ENCODE data around the gene TLCD4.
A peak's percentile ranks its signal among the peaks of the same experiment; 100 is the strongest.
"Not testable (repeated sequence)": the region's sequence is repeated elsewhere in the genome, so short reads cannot be mapped to it uniquely, and the experiment has no call there.

TLCD4 gene

GRCh38 chr1:95117207-95118066, at the start of gene TLCD4:
TLCD4 (plus strand) TSS chr1:95117355; CDS start chr1:95143902, 26,547 bp downstream.
- intact Hi-C loops (cut with DNase I): loop anchor here (5.0 kb wide), 1 partner anchor 115 kb away; the partner anchor contains the start of gene RWDD3

GRCh38 chr1:95067568-95067967, 49.6 kb upstream of the TLCD4 start:
- no peak for DNase-seq
- intact Hi-C loops (cut with DNase I): no loop called here

More at GRCh38 chr1:95117207-95118066, at the start of gene TLCD4:
- DNase-seq: peak; percentile 27 to 91 (median 54)

- intact Hi-C loops (cut with DNase I): no loop called here
- DNase-seq: no peak
These were observed 48.0 kb upstream of the TLCD4 start for GRCh38 chr1:95068956-95069709.

GRCh38 chr1:95069710-95070093, 47.5 kb upstream of the TLCD4 start:
- no peak for DNase-seq

GRCh38 chr1:95071539-95071938, 45.6 kb upstream of the TLCD4 start:
- intact Hi-C loops (cut with DNase I): no loop called here
- no peak for DNase-seq

More at GRCh38 chr1:95069710-95070093, 47.5 kb upstream of the TLCD4 start:
- intact Hi-C loops (cut with DNase I): no loop called here

- intact Hi-C loops (cut with DNase I): loop anchor here (2.0 kb wide), 1 partner anchor 163 kb away; the partner anchor contains the start of gene RWDD3
- DNase-seq: no peak
These were observed 45.0 kb upstream of the TLCD4 start for GRCh38 chr1:95072117-95072516.

GRCh38 chr1:95072532-95073419, 44.4 kb upstream of the TLCD4 start, which contains the start of gene ALG14:
ALG14 (minus strand) TSS chr1:95072951; CDS start chr1:95072898, 53 bp downstream.
- intact Hi-C loops (cut with DNase I): loop anchor here (2.0 kb wide), 1 partner anchor 162 kb away; the partner anchor contains the start of gene RWDD3
- DNase-seq: peak; percentile 86 to 98 (median 94)

- no peak for DNase-seq
- intact Hi-C loops (cut with DNase I): loop anchor here (2.0 kb wide), 1 partner anchor 161 kb away; the partner anchor contains the start of gene RWDD3
These were observed 43.7 kb upstream of the TLCD4 start for GRCh38 chr1:95073446-95073845.

GRCh38 chr1:95076034-95076433, 41.1 kb upstream of the TLCD4 start:
- DNase-seq: no peak
- intact Hi-C loops (cut with DNase I): no loop called here

GRCh38 chr1:95080446-95080845, 36.7 kb upstream of the TLCD4 start:
- intact Hi-C loops (cut with DNase I): no loop called here
- DNase-seq: no peak

- DNase-seq: no peak
- intact Hi-C loops (cut with DNase I): no loop called here
These were observed 36.3 kb upstream of the TLCD4 start for GRCh38 chr1:95080879-95081278.

GRCh38 chr1:95084317-95085176, 32.6 kb upstream of the TLCD4 start:
- DNase-seq: peak in 3 of 10 donors; percentile 5 to 41 (median 21)

GRCh38 chr1:95085376-95085775, 31.8 kb upstream of the TLCD4 start:
- DNase-seq: no peak
- intact Hi-C loops (cut with DNase I): no loop called here

More at GRCh38 chr1:95084317-95085176, 32.6 kb upstream of the TLCD4 start:
- intact Hi-C loops (cut with DNase I): loop anchor here (1.0 kb wide), 1 partner anchor 150 kb away; the partner anchor contains the start of gene RWDD3

GRCh38 chr1:95086949-95087533, 30.1 kb upstream of the TLCD4 start:
- no peak for DNase-seq
- intact Hi-C loops (cut with DNase I): no loop called here

- no peak for DNase-seq
- intact Hi-C loops (cut with DNase I): no loop called here
These were observed 28.9 kb upstream of the TLCD4 start for GRCh38 chr1:95088303-95088702.

- intact Hi-C loops (cut with DNase I): no loop called here
- no peak for DNase-seq
These were observed 27.4 kb upstream of the TLCD4 start for GRCh38 chr1:95089650-95090287.

- not testable (repeated sequence) for DNase-seq
These were observed 25.9 kb upstream of the TLCD4 start for GRCh38 chr1:95091290-95091689.

GRCh38 chr1:95092891-95093290, 24.3 kb upstream of the TLCD4 start:
- DNase-seq; intact Hi-C loops (cut with DNase I): not testable (repeated sequence)

More at GRCh38 chr1:95091290-95091689, 25.9 kb upstream of the TLCD4 start:
- intact Hi-C loops (cut with DNase I): not testable (repeated sequence)
